Calu3 (cell line): ENCODE data around the gene RERE. TPM values are rescaled to one million over a fixed set of nuclear protein-coding genes. Genes with fewer than 3 reads are reported as not detected.

Experiments
- BruUV-seq: library from RNA; stranded (reverse); fragments of 400-500 nt; replicated peaks from 2 replicates; lab custom pipeline; 2021; lab: Mats Ljungman, UMichigan
- CTCF ChIA-PET: fragments of 300-600 bp; sonication (Branson Sonifier 250); formaldehyde crosslinking; loops from one replicate; lab custom pipeline; 2022; ENCODE audit warnings: antibody characterized with exemption; lab: Charles Lee
- DNase-seq: peaks from one replicate; pipeline ENCODE4 v3.0.0; 2022
- H3K27ac Mint-ChIP-seq: one replicate; pipeline ENCODE4 v1.8.0; 2022; ENCODE audit warnings: mixed read lengths; ENCODE audit not compliant: unreplicated experiment
- H3K27me3 Mint-ChIP-seq: one replicate; pipeline ENCODE4 v1.8.0; 2022; ENCODE audit warnings: mixed read lengths; ENCODE audit not compliant: unreplicated experiment
- H3K36me3 Mint-ChIP-seq: one replicate; pipeline ENCODE4 v1.8.0; 2022; ENCODE audit warnings: mild to moderate bottlenecking, moderate library complexity, mixed read lengths; ENCODE audit not compliant: insufficient read depth, unreplicated experiment
- H3K4me1 Mint-ChIP-seq: one replicate; pipeline ENCODE4 v1.8.0; 2022; ENCODE audit warnings: mild to moderate bottlenecking, low read depth, mixed read lengths; ENCODE audit not compliant: unreplicated experiment
- H3K4me3 Mint-ChIP-seq: one replicate; pipeline ENCODE4 v1.8.0; 2022; ENCODE audit warnings: mild to moderate bottlenecking, low read depth, moderate library complexity, mixed read lengths; ENCODE audit not compliant: unreplicated experiment
- H3K9me3 Mint-ChIP-seq: one replicate; pipeline ENCODE4 v1.8.0; 2022; ENCODE audit warnings: low read depth, mixed read lengths; ENCODE audit not compliant: unreplicated experiment
- intact Hi-C: fragments of 100-400 bp; cut with micrococcal nuclease; formaldehyde crosslinking; loops from one replicate; pipeline ENCODE4 v1.10.0; 2022; ENCODE audit not compliant: unreplicated experiment
- total RNA-seq: library from RNA; stranded (reverse); gene quantifications from 2 replicates; pipeline ENCODE4 v1.2.3, GENCODE V29; 2022
- TF ChIP-seq, protein P1 (sequence below): fragments of 200-600 bp; IDR thresholded peaks from one replicate; pipeline ENCODE4 v1.8.0; 2022; ENCODE audit warnings: antibody characterized with exemption; ENCODE audit not compliant: unreplicated experiment

The RERE gene
- total RNA-seq, 1 experiment from 2014 or later = 45.9 TPM

DNA sequence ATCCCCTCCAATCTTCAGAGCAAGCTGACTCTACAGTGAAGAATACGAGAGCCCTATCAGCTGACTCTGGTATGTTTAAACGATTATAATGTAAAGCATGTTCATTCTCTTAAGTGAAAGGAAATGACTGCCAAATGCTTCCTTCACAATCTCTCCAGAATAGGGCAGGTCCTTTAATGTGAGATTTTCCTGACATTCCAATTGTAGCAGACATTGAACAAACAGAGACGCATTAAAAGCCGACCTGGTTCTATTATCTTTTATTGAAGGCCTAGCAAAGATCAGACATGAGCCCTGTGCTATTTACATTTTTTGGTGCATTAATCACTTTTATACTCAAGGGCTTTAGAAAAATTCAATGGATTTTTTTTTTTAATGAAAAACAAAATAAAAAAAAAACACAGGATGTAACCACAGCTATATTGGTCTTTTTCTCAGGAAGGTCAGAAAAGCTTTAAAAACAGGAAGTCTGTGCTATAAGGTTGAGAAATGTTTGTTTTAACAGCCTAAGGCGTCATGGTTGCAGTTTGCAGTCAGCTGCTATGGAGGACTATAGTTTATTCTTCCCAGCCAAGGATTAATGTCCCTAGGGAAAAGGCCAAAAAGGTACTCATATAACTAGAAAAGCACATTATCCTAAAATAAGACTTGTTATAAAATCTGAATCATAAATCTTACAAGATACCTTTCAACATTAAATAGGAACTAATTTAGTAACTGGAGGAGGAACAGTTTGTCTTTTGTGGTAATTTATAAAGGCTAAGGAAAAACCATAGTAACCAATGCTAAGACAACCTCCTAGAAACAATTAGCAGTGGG is 104.8 kb downstream of the RERE start:
- Mint-ChIP-seq H3K4me1 (peaks cover 29% of the 10 kb centered on the region), H3K27ac (peak overlapping the region; percentile 83), H3K27me3 (no peaks in the 10 kb centered on the region), H3K4me3 (peak overlapping the region; percentile 42), H3K36me3 (no peaks in the 10 kb centered on the region), H3K9me3 (no peaks in the 10 kb centered on the region)
- no peak for DNase-seq
- CTCF ChIA-PET = interaction anchor here (0.5 to 0.7 kb wide), 3 partner anchors 59 to 737 kb away, joined by 3 to 6 read pairs (median 3); no protein-coding TSS in a partner anchor
- TF ChIP-seq, protein P1, sequence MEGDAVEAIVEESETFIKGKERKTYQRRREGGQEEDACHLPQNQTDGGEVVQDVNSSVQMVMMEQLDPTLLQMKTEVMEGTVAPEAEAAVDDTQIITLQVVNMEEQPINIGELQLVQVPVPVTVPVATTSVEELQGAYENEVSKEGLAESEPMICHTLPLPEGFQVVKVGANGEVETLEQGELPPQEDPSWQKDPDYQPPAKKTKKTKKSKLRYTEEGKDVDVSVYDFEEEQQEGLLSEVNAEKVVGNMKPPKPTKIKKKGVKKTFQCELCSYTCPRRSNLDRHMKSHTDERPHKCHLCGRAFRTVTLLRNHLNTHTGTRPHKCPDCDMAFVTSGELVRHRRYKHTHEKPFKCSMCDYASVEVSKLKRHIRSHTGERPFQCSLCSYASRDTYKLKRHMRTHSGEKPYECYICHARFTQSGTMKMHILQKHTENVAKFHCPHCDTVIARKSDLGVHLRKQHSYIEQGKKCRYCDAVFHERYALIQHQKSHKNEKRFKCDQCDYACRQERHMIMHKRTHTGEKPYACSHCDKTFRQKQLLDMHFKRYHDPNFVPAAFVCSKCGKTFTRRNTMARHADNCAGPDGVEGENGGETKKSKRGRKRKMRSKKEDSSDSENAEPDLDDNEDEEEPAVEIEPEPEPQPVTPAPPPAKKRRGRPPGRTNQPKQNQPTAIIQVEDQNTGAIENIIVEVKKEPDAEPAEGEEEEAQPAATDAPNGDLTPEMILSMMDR = no peak
- no TSS peak for BruUV-seq
- intact Hi-C loops = no loop called here

GRCh38 chr1:8711873-8712412 is 105.5 kb downstream of the RERE start:
- Mint-ChIP-seq H3K4me1 (peaks cover 25% of the 10 kb centered on the region), H3K27ac (peak overlapping the region; percentile 83), H3K4me3 (peak overlapping the region; percentile 42), H3K27me3 (no peaks in the 10 kb centered on the region), H3K9me3 (no peaks in the 10 kb centered on the region), H3K36me3 (no peaks in the 10 kb centered on the region)
- TF ChIP-seq, protein P1 = no peak
- no peak for DNase-seq
- CTCF ChIA-PET = interaction anchor here (0.5 kb wide), 1 partner anchor 58 kb away, joined by 6 read pairs; no protein-coding TSS in a partner anchor
- intact Hi-C loops = no loop called here
- no TSS peak for BruUV-seq

GRCh38 chr1:8711151-8711550 is 106.3 kb downstream of the RERE start:
- intact Hi-C loops = no loop called here
- Mint-ChIP-seq H3K27me3 (no peaks in the 10 kb centered on the region), H3K27ac (peak overlapping the region; percentile 50), H3K36me3 (no peaks in the 10 kb centered on the region), H3K9me3 (no peaks in the 10 kb centered on the region), H3K4me1 (peaks cover 25% of the 10 kb centered on the region), H3K4me3 (peak overlapping the region; percentile 29)
- no peak for DNase-seq
- TF ChIP-seq, protein P1 = no peak
- CTCF ChIA-PET = no interaction called here
- no TSS peak for BruUV-seq

DNA sequence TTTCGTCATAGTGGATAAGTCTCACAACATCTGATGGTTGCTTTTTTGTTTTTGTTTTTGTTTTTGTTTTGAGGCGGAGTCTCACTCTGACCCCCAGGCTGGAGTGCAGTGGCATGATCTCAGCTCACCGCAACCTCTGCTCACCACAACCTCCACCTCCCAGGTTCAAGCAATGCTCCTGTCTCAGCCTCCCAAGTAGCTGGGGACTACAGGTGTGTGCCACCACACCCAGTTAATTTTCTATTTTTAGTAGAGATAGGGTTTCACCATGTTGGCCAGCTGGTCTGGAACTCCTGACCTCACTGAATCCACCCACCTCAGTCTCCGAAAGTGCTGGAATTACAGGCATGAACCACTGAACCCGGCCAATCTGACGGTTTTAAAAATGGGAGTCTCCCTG is 109.2 kb downstream of the RERE start:
- no TSS peak for BruUV-seq

More for the DNA sequence above, 109.2 kb downstream of the RERE start:
- H3K27me3 Mint-ChIP-seq = no peaks in the 10 kb centered on the region
- DNase-seq = no peak
- intact Hi-C loops = no loop called here
- H3K27ac Mint-ChIP-seq = no peak overlapping the region
- TF ChIP-seq, protein P1 = no peak
- H3K36me3 Mint-ChIP-seq = peaks cover 5% of the 10 kb centered on the region
- CTCF ChIA-PET = no interaction called here
- H3K9me3 Mint-ChIP-seq = no peaks in the 10 kb centered on the region
- H3K4me1 Mint-ChIP-seq = peaks cover 26% of the 10 kb centered on the region
- H3K4me3 Mint-ChIP-seq = no peak overlapping the region
